SK-N-SH (cell line): ENCODE results near the gene PRRC2A. TPM values are rescaled to one million over a fixed set of nuclear protein-coding genes. Genes with fewer than 3 reads are reported as not detected.

ENCODE experiments used
- CTCF ChIA-PET: fragments of 300-600, 350-600 bp; formaldehyde crosslinking; extraction: SDS; loops from one replicate; lab custom pipeline; 2021; lab: Yijun Ruan, JAX
- POLR2A ChIA-PET: fragments of 350-600 bp; sonication (Branson Sonifier 250); formaldehyde crosslinking; extraction: SDS; loops from one replicate; lab custom pipeline; 2020; ENCODE audit warnings: antibody characterized with exemption, inconsistent platforms; lab: Yijun Ruan, JAX
- DNase-seq: peaks from one replicate; pipeline ENCODE4 v3.0.0; 2012
- H2AFZ ChIP-seq: fragments of 200-600 bp; sonication (generic); 2 replicates; pipeline ENCODE4 v1.8.1; 2016; ENCODE audit warnings: antibody characterized with exemption, mild to moderate bottlenecking, low read depth
- H3F3A ChIP-seq: fragments of 200-600 bp; sonication (generic); replicated peaks from 2 replicates; pipeline ENCODE3; 2016; ENCODE audit warnings: antibody characterized with exemption, mild to moderate bottlenecking; ENCODE audit not compliant: insufficient read depth
- H3K27ac ChIP-seq, 2 experiments: fragments of 200-500 bp in 1 of 2; fragments of 200-600 bp in 1 of 2; sonication (Bioruptor generic) in 1 of 2; sonication (generic), shearing (Covaris generic) in 1 of 2; 2 replicates each; pipeline versions ENCODE4 v1.5.1 to v1.6.1; 2014 to 2016; ENCODE audit warnings: low read depth in 2 of 2, inconsistent platforms in 1 of 2, low read length in 1 of 2, mild to moderate bottlenecking in 1 of 2, mixed read lengths in 1 of 2
- H3K27me3 ChIP-seq: fragments of 200-600 bp; sonication (generic), shearing (Covaris generic); 2 replicates; pipeline ENCODE4 v1.6.1; 2016; ENCODE audit warnings: mixed run types; ENCODE audit not compliant: insufficient read depth
- H3K36me3 ChIP-seq, 2 experiments: fragments of 200-500 bp in 1 of 2; fragments of 200-600 bp in 1 of 2; sonication (Bioruptor generic) in 1 of 2; sonication (generic) in 1 of 2; replicated peaks in 1 of 2; 2 replicates each; pipeline versions ENCODE3 to v1.5.1; 2014 to 2016; ENCODE audit warnings: low read length in 1 of 2, mild to moderate bottlenecking in 1 of 2; ENCODE audit not compliant: insufficient read depth in 2 of 2, control insufficient read depth in 1 of 2
- H3K4me1 ChIP-seq, 2 experiments: fragments of 200-500 bp in 1 of 2; fragments of 200-600 bp in 1 of 2; sonication (Bioruptor generic) in 1 of 2; sonication (generic), shearing (Covaris generic) in 1 of 2; 2 replicates each; pipeline versions ENCODE4 v1.5.1 to v1.6.1; 2014 to 2016; ENCODE audit warnings: low read depth in 1 of 2, low read length in 1 of 2, mixed run types in 1 of 2; ENCODE audit not compliant: insufficient read depth in 2 of 2, control insufficient read depth in 1 of 2
- H3K4me2 ChIP-seq: fragments of 200-600 bp; sonication (generic), shearing (Covaris generic); 2 replicates; pipeline ENCODE4 v1.6.1; 2017; ENCODE audit warnings: mixed run types
- H3K4me3 ChIP-seq, 2 experiments: fragments of 200-500 bp in 1 of 2; fragments of 200-600 bp in 1 of 2; sonication (Bioruptor generic) in 1 of 2; sonication (generic), shearing (Covaris generic) in 1 of 2; 2 replicates each; pipeline versions ENCODE4 v1.5.1 to v1.8.1; 2014 to 2016; ENCODE audit warnings: low read depth in 2 of 2, inconsistent platforms in 1 of 2, low read length in 1 of 2, mild to moderate bottlenecking in 1 of 2, mixed read lengths in 1 of 2, moderate library complexity in 1 of 2
- H3K79me2 ChIP-seq: fragments of 200-600 bp; sonication (generic); 2 replicates; pipeline ENCODE4 v1.8.1; 2017; ENCODE audit warnings: mild to moderate bottlenecking; ENCODE audit not compliant: insufficient read depth
- H3K9ac ChIP-seq: fragments of 200-600 bp; sonication (generic); 2 replicates; pipeline ENCODE4 v1.6.1; 2017; ENCODE audit warnings: mixed run types
- H3K9me2 ChIP-seq: fragments of 200-600 bp; sonication (generic); 2 replicates; pipeline ENCODE4 v1.6.1; 2017; ENCODE audit warnings: mixed run types
- H3K9me3 ChIP-seq: fragments of 200-600 bp; sonication (generic); 2 replicates; pipeline ENCODE4 v1.6.1; 2017; ENCODE audit warnings: mixed run types, mild to moderate bottlenecking, moderate library complexity
- H4K20me1 ChIP-seq: fragments of 200-600 bp; sonication (generic); 2 replicates; pipeline ENCODE4 v1.6.1; 2017; ENCODE audit warnings: mild to moderate bottlenecking, mixed run types; ENCODE audit not compliant: insufficient read depth
- CHD2 ChIP-seq: fragments of 150-350 bp; IDR thresholded peaks from 2 replicates; pipeline ENCODE4 v1.6.1; 2018; ENCODE audit warnings: low read length; ENCODE audit not compliant: partially characterized antibody
- ELF1 ChIP-seq: IDR thresholded peaks from 2 replicates; pipeline ENCODE4 v1.4.0; 2012
- EP300 ChIP-seq, 2 experiments: IDR thresholded peaks; 2 replicates each; pipeline versions ENCODE4 v1.4.0 to v1.6.1; 2012; ENCODE audit warnings: borderline replicate concordance in 1 of 2, low read depth in 1 of 2, low read length in 1 of 2
- EZH2phosphoT487 ChIP-seq: fragments of 200-600 bp; sonication (generic); IDR thresholded peaks from 2 replicates; pipeline ENCODE4 v1.6.1; 2017; ENCODE audit warnings: low read depth, mixed run types, mild to moderate bottlenecking, antibody characterized with exemption, moderate library complexity, borderline replicate concordance
- FOXJ3 ChIP-seq: sonication (generic); formaldehyde crosslinking; IDR thresholded peaks from 2 replicates; pipeline ENCODE4 v1.5.1; 2020; ENCODE audit warnings: mild to moderate bottlenecking, missing genetic modification reagents
- FOXM1 ChIP-seq: IDR thresholded peaks from 2 replicates; pipeline ENCODE4 v1.4.0; 2012; ENCODE audit warnings: low read depth, mild to moderate bottlenecking
- GATA2 ChIP-seq: sonication (generic); formaldehyde crosslinking; IDR thresholded peaks from 2 replicates; pipeline ENCODE4 v1.5.0; 2020; ENCODE audit warnings: mild to moderate bottlenecking, missing genetic modification reagents
- MEF2A ChIP-seq: IDR thresholded peaks from 2 replicates; pipeline ENCODE4 v1.4.0; 2012; ENCODE audit warnings: low read depth, borderline replicate concordance
- MXI1 ChIP-seq: IDR thresholded peaks from 2 replicates; pipeline ENCODE4 v1.6.1; 2012; ENCODE audit warnings: mild to moderate bottlenecking, low read depth, low read length, improper control_type of control experiment
- RAD21 ChIP-seq: IDR thresholded peaks from 2 replicates; pipeline ENCODE4 v1.6.1; 2012; ENCODE audit warnings: mild to moderate bottlenecking, low read length
- RCOR1 ChIP-seq: fragments of 150-350 bp; IDR thresholded peaks from 2 replicates; pipeline ENCODE4 v1.6.1; 2017; ENCODE audit warnings: antibody characterized with exemption, low read length
- RXRA ChIP-seq: IDR thresholded peaks from 2 replicates; pipeline ENCODE4 v1.4.0; 2012; ENCODE audit warnings: low read depth, mild to moderate bottlenecking, borderline replicate concordance
- SIN3A ChIP-seq: IDR thresholded peaks from 2 replicates; pipeline ENCODE4 v1.6.1; 2012; ENCODE audit warnings: low read depth, mild to moderate bottlenecking, low read length, moderate library complexity, borderline replicate concordance
- TCF12 ChIP-seq: IDR thresholded peaks from 2 replicates; pipeline ENCODE4 v1.4.0; 2012
- TEAD4 ChIP-seq: IDR thresholded peaks from 2 replicates; pipeline ENCODE4 v1.4.0; 2012; ENCODE audit warnings: mild to moderate bottlenecking, borderline replicate concordance; ENCODE audit not compliant: insufficient read depth
- YY1 ChIP-seq: IDR thresholded peaks from 2 replicates; pipeline ENCODE4 v1.4.0; 2012; ENCODE audit warnings: low read depth, mild to moderate bottlenecking
- WGBS: methylation state at CpG from one replicate; pipeline ENCODE4 v1.1.6; 2017; ENCODE audit warnings: low lambda C conversion rate; 5-methylcytosine and 5-hydroxymethylcytosine counted together
- polyA plus RNA-seq, 3 experiments: library from polyadenylated mRNA; depleted of rRNA; stranded (reverse); fragments of >200 nt; gene quantifications; 2 replicates each; pipeline ENCODE4 v1.2.3, GENCODE V29; 2012
- TF ChIP-seq, protein P1 (sequence below): IDR thresholded peaks from 2 replicates; pipeline ENCODE4; 2012
- TF ChIP-seq, protein P2 (sequence below): fragments of 200-600 bp; sonication (generic); IDR thresholded peaks from 2 replicates; pipeline ENCODE4 v1.6.1; 2017; ENCODE audit warnings: antibody characterized with exemption, mild to moderate bottlenecking, moderate library complexity
- TF ChIP-seq, protein P3 (sequence below): IDR thresholded peaks from 2 replicates; pipeline ENCODE4 v1.6.1; 2012; ENCODE audit warnings: mild to moderate bottlenecking, low read depth, low read length, moderate library complexity
- TF ChIP-seq, protein P4 (sequence below): IDR thresholded peaks from 2 replicates; pipeline ENCODE4 v1.4.0; 2012; ENCODE audit warnings: low read depth

PRRC2A gene
- polyA plus RNA-seq, 1 of the 3 experiments (the other 2 are of a cell fraction): 76.1 TPM

DNA sequence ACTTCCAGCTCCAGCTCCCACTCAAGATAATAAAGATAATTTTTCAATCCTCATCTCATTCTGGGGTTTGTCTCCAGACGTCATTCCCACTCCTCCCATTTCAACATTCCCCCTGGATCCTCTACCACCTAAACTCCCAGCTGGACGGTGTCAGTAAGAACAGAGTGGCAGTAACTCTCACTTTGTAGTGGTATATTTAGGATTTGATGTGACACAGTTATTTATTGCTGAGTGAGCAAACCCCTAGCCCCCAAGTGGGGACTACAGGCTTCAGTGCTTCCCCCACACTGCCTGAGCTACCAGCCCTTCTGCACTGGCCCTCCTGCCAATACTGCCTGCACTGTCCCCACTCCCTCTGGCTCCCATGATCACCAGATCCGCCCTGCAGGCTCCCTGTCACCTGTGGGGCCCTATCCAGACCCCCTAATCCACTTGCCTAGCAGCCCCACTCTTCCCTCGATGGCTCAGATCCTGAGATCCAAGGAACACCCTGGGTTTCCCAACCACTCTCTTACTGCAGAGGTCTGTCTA lies 37.7 kb downstream of the PRRC2A start:
- no peak overlapping the region for H2AFZ ChIP-seq
- H3K4me1 ChIP-seq: peaks cover 13 to 27% of the 10 kb centered on the region in 2 experiments; a peak in 2 of 4 replicates
- no peak for DNase-seq
- H3K9me3 ChIP-seq: no peaks in the 10 kb centered on the region
- WGBS: 97% methylated on average over 4 of the region's 4 CpGs
- ChIA-PET CTCF (interaction anchor here (0.5 to 1.4 kb wide), 4 partner anchors 14 to 70 kb away, joined by 3 to 4 read pairs (median 3); no protein-coding TSS in a partner anchor), POLR2A (interaction anchor here (0.7 kb wide), 1 partner anchor 13 kb away, joined by 3 read pairs; no protein-coding TSS in a partner anchor)
- H3K79me2 ChIP-seq: peaks cover 83% of the 10 kb centered on the region
- H3K9me2 ChIP-seq: no peaks in the 10 kb centered on the region
- peaks cover 28% of the 10 kb centered on the region for H3F3A ChIP-seq
- H3K4me2 ChIP-seq: peak overlapping the region; percentile 97
- H3K27ac ChIP-seq: no peak overlapping the region
- no peak overlapping the region for H3K9ac ChIP-seq
- peaks cover 8 to 12% of the 10 kb centered on the region in 2 experiments for H3K36me3 ChIP-seq
- H3K27me3 ChIP-seq: no peaks in the 10 kb centered on the region
- H3K4me3 ChIP-seq: no peak overlapping the region
- TF ChIP-seq GATA2 (CRISPR knock-in tag) (no peak), EP300 (IDR thresholded peaks at IDR 0.05; ENCODE audit: borderline replicate concordance in 1 of 2, low read depth in 1 of 2, low read length in 1 of 2) (no peak), MXI1 (no peak), MEF2A (no peak), RCOR1 (no peak), FOXM1 (no peak), RXRA (no peak), RAD21 (no peak), FOXJ3 (no peak)
- TF ChIP-seq, protein P1, sequence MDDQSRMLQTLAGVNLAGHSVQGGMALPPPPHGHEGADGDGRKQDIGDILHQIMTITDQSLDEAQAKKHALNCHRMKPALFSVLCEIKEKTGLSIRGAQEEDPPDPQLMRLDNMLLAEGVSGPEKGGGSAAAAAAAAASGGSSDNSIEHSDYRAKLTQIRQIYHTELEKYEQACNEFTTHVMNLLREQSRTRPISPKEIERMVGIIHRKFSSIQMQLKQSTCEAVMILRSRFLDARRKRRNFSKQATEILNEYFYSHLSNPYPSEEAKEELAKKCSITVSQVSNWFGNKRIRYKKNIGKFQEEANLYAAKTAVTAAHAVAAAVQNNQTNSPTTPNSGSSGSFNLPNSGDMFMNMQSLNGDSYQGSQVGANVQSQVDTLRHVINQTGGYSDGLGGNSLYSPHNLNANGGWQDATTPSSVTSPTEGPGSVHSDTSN: no peak
- TF ChIP-seq, protein P2, sequence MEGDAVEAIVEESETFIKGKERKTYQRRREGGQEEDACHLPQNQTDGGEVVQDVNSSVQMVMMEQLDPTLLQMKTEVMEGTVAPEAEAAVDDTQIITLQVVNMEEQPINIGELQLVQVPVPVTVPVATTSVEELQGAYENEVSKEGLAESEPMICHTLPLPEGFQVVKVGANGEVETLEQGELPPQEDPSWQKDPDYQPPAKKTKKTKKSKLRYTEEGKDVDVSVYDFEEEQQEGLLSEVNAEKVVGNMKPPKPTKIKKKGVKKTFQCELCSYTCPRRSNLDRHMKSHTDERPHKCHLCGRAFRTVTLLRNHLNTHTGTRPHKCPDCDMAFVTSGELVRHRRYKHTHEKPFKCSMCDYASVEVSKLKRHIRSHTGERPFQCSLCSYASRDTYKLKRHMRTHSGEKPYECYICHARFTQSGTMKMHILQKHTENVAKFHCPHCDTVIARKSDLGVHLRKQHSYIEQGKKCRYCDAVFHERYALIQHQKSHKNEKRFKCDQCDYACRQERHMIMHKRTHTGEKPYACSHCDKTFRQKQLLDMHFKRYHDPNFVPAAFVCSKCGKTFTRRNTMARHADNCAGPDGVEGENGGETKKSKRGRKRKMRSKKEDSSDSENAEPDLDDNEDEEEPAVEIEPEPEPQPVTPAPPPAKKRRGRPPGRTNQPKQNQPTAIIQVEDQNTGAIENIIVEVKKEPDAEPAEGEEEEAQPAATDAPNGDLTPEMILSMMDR: no peak
- H4K20me1 ChIP-seq: peaks cover 8% of the 10 kb centered on the region; the same call in 1 of the 2 replicates

DNA sequence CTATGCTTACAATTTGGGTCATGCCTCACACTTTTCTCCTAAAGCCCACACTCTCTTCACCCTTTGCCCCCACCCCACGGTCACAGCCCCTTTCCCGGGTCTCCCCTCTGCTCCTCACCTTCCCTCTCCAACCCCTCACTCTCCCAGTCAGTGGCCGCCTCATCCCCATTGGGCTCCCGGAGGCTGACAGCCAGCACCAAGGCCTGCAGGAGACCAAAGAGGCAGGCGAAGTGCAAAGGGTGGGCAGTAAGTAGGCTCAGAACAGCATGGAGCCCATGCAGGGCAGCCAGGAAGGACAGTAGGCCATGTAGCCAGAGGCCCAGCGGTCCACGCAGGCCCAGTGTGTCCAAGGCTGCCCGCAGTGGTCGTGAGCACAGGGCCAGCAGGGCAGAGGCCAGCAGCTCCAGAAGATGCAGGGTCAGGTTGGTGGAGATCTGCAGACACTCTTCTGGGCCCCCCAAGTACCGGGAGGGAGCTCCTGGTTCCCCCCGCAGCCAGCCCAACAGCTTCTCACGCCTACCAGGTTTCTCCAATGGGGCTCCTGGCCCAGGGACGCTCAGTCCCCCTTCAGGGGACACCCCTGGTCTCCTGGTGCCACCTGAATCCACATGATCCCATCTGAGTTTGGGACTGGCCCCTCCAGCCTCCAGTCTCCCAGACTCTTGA lies 38.6 kb downstream of the PRRC2A start:
- peak overlapping the region; percentile 97 for H3K4me2 ChIP-seq
- peak overlapping the region; percentile 85 for H3K4me3 ChIP-seq
- peaks cover 83% of the 10 kb centered on the region for H3K79me2 ChIP-seq
- H4K20me1 ChIP-seq: peaks cover 8% of the 10 kb centered on the region; the same call in 1 of the 2 replicates
- H3K36me3 ChIP-seq: peaks cover 14 to 15% of the 10 kb centered on the region in 2 experiments
- 93% methylated on average over 6 of the region's 13 CpGs for WGBS
- no peaks in the 10 kb centered on the region for H3K27me3 ChIP-seq
- POLR2A ChIA-PET: interaction anchor here (0.6 to 1.2 kb wide), 2 partner anchors 9 to 19 kb away, joined by 3 read pairs; no protein-coding TSS in a partner anchor
- no peak overlapping the region for H2AFZ ChIP-seq
- no peaks in the 10 kb centered on the region for H3K9me2 ChIP-seq
- peaks cover 26% of the 10 kb centered on the region for H3F3A ChIP-seq
- peak overlapping the region; percentile 86; the same call in 1 of the 2 replicates for H3K9ac ChIP-seq
- no peak overlapping the region; a peak in 1 of 4 replicates for H3K27ac ChIP-seq
- TF ChIP-seq, protein P3, sequence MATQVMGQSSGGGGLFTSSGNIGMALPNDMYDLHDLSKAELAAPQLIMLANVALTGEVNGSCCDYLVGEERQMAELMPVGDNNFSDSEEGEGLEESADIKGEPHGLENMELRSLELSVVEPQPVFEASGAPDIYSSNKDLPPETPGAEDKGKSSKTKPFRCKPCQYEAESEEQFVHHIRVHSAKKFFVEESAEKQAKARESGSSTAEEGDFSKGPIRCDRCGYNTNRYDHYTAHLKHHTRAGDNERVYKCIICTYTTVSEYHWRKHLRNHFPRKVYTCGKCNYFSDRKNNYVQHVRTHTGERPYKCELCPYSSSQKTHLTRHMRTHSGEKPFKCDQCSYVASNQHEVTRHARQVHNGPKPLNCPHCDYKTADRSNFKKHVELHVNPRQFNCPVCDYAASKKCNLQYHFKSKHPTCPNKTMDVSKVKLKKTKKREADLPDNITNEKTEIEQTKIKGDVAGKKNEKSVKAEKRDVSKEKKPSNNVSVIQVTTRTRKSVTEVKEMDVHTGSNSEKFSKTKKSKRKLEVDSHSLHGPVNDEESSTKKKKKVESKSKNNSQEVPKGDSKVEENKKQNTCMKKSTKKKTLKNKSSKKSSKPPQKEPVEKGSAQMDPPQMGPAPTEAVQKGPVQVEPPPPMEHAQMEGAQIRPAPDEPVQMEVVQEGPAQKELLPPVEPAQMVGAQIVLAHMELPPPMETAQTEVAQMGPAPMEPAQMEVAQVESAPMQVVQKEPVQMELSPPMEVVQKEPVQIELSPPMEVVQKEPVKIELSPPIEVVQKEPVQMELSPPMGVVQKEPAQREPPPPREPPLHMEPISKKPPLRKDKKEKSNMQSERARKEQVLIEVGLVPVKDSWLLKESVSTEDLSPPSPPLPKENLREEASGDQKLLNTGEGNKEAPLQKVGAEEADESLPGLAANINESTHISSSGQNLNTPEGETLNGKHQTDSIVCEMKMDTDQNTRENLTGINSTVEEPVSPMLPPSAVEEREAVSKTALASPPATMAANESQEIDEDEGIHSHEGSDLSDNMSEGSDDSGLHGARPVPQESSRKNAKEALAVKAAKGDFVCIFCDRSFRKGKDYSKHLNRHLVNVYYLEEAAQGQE: no peak
- no peak for TF ChIP-seq EP300 (IDR thresholded peaks at IDR 0.05; ENCODE audit: borderline replicate concordance in 1 of 2, low read depth in 1 of 2, low read length in 1 of 2)
- no peak for TF ChIP-seq TEAD4
- TF ChIP-seq EZH2phosphoT487: no peak
- TF ChIP-seq SIN3A: no peak
- TF ChIP-seq FOXM1: no peak
- TF ChIP-seq ELF1: no peak
- no peak for TF ChIP-seq TCF12
- TF ChIP-seq CHD2: no peak
- TF ChIP-seq, protein P4, sequence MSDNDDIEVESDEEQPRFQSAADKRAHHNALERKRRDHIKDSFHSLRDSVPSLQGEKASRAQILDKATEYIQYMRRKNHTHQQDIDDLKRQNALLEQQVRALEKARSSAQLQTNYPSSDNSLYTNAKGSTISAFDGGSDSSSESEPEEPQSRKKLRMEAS: no peak
- no peak for TF ChIP-seq YY1
- H3K9me3 ChIP-seq: no peaks in the 10 kb centered on the region
- CTCF ChIA-PET: no interaction called here
- peaks cover 19 to 33% of the 10 kb centered on the region in 2 experiments; a peak in 2 of 4 replicates for H3K4me1 ChIP-seq
- DNase-seq: no peak
